Left kidney (tissue), 2 donors: ENCODE measurements around the gene PNPLA8. TPM values are rescaled to one million over a fixed set of nuclear protein-coding genes. Genes with fewer than 3 reads are reported as not detected.
A peak's percentile ranks its signal among the peaks of the same experiment; 100 is the strongest.
"Not testable (repeated sequence)": the region's sequence is repeated elsewhere in the genome, so short reads cannot be mapped to it uniquely, and the experiment has no call there.

ENCODE experiments used
- DNase-seq: peaks from one replicate; pipeline ENCODE4 v3.0.0-alpha.2; 2013
- polyA plus RNA-seq: library from polyadenylated mRNA; unstranded; fragments of 120-200 nt; gene quantifications from one replicate; pipeline ENCODE4 v1.2.1, GENCODE V29; 2013; ENCODE audit not compliant: insufficient read length

The PNPLA8 gene
- polyA plus RNA-seq, 1 donor, result 39.7 TPM

- no peak for DNase-seq
These were observed 9.8 kb upstream of the PNPLA8 start for GRCh38 chr7:108535744-108536143.

DNA sequence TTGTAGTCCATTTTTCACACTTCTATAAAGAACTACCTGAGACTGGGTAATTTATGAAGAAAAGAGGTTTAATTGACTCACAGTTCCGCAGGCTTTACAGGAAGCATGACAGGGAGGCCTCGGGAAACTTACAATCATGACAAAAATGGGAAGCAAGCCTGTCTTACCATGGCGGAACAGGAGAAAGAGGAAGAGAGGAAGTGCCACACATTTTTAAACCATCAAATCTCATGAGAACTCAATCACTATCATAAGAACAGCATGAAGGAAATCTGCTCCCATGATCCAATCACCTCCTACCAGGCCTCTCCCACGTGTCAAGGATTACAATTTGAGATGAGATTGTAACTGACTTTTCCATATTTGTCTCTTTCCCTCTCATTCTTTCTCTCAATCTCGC lies 9.3 kb upstream of the PNPLA8 start:
- DNase-seq, result no peak

- no peak for DNase-seq
These were observed 7.8 kb upstream of the PNPLA8 start for GRCh38 chr7:108533712-108534111.

DNA sequence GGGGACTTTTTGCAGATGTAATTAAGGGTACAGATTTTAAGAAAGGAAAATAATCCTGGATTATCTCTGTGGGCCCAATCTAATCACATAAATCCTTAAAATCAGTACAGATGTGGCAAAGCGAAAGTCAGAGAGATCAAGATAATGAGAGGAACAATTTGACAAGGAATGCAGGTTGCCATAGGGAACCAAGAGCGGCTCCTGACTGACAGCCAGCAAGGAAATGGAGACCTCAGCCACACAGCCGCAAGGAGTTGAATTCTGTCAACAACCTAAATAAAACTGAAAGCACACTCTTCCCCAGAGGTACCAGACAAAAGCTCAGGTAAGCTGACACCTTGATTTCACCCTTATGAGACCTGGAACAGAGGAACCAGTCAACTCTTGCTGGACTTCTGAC lies 3.4 kb upstream of the PNPLA8 start:
- DNase-seq, result no peak

GRCh38 chr7:108528183-108528712 lies 2.3 kb upstream of the PNPLA8 start:
- DNase-seq, result no peak

DNA sequence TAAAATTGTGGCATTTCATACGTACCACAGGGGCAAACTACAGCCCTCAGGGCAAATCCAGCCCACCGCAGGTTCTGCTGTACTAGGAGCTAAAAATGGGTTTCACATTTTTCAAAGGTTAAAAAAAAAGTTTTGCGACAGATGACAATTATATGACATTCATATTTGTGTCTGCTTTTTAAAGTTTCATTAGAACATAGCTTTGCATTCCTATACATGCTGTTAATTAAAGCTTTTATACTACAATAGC lies 758 bp upstream of the PNPLA8 start:
- no peak for DNase-seq

- DNase-seq, result no peak
These were observed 479 bp downstream of the PNPLA8 start for GRCh38 chr7:108525327-108525984.

- DNase-seq, result no peak
These were observed 3.2 kb downstream of the PNPLA8 start for GRCh38 chr7:108522780-108523179.

DNA sequence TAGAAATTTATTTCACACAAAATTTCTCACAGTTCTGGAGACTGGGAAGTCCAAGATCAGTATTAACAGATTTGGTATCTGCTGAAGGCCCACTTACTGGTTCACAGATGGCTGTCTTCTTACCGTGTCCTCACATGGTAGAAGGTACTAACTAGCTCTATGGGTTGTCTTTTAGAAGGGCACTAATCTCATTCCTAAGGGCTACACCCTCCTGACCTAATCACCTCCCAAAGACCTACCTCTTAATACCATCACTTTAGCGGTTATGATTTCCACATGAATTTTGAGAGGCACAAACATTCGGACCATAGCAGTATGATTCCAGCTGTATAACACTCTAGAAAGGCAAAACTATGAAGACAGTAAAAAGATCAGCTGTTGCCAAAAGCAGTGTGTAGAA lies 8.0 kb downstream of the PNPLA8 start:
- no peak for DNase-seq

GRCh38 chr7:108515630-108516029 lies 10.3 kb downstream of the PNPLA8 start:
- no peak for DNase-seq

- DNase-seq, result no peak
These were observed 10.9 kb downstream of the PNPLA8 start for GRCh38 chr7:108515013-108515412.

- DNase-seq, result no peak
These were observed 14.0 kb downstream of the PNPLA8 start for GRCh38 chr7:108511939-108512338.

DNA sequence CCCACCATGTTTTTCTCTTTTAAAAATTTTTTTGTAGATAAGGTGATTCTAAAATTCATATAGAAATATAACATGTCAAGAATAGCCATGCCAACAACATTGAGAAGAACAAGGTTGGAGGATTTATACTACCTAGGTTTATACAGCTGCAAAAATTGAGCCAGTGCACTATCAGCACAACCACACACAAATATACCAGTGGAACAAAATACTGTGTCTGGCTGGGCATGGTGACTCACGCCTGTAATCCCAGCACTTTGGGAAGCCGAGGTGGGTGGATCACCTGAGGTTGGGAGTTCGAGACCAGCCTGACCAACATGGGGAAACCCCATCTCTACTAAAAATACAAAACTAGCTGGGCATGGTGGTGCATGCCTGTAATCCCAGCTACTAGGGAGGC lies 21.4 kb downstream of the PNPLA8 start:
- not testable (repeated sequence) for DNase-seq

DNA sequence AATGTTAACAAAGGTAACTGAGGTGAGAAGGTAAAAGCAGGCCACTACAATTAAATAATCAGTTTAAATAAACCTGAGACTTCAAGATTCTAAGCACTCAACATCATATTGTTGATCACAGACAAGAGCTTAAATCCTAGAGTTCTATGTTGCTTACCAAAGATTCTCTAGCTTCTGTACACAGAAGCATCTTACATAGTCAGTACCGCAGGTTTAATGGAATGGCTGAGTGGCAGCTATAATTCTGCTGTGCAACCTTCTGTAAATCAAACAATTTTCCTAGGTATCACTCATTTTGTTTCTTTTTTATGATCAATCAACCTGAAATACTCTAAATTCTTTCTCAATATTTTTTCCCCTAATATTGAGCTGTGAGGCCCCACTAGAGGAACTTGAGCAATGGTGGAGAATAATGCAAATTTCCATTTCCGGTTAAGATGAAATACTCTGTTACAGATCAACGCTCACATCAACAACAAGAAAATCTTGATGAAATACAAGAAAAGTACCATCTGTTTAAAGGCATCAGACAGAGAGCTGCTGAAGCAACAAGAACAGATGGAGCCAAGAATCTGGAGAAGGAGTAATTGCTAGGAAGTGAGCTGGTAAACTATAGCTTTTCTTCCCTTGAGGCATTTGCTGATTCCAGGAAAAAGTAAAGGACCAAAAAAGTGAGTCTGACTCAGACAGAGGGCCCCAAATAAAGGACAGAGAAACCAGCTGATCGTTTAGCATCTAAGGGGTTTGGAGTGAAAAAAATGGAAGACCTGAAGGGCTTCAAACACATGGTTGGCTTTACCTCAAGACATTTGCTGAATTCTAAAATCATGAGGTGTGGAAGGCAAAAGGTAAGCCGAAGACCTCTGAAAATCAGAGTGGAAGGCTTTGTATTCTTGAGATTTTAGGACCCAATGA lies 22.6 kb downstream of the PNPLA8 start:
- no peak for DNase-seq

GRCh38 chr7:108499566-108499965 lies 26.4 kb downstream of the PNPLA8 start:
- no peak for DNase-seq

DNA sequence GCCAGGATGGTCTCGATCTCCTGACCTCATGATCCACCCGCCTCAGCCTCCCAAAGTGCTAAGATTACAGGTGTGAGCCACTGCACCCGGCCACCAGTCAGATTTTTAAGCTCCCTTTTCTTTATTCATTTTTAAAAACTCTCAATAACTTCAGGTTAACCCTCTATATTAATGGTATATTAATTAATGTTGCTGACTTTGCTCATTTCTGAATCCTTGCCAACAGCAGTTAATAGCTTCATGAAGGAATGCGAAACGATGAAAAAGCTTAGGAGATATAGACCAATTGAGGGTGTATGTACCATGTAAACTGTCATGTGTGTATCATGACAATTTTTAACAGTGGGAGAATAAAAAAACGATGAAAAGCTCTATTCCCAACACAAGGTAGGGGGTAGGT lies 27.5 kb downstream of the PNPLA8 start:
- DNase-seq, result no peak

- DNase-seq, result peak; percentile 37
These were observed 28.7 kb downstream of the PNPLA8 start for GRCh38 chr7:108497082-108497725.

DNA sequence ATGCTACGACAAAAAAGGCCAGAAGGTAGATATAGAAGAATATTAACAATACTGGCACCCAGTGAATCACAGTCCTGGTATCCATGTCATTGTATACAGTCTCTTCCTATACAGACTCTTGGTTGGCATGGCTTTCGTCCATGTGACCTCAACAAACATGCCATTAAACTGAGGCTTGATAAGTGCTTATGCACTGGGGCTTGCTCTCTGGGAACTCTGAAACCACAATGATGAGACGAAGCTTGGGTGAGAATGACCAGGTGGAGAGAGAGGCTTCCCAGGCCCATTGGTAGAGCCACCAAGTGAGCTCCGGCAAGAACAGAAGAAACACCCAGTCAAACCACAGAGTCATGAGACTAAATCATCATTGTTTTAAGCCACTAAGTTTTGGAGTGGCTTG lies 33.2 kb downstream of the PNPLA8 start:
- DNase-seq, result no peak

DNA sequence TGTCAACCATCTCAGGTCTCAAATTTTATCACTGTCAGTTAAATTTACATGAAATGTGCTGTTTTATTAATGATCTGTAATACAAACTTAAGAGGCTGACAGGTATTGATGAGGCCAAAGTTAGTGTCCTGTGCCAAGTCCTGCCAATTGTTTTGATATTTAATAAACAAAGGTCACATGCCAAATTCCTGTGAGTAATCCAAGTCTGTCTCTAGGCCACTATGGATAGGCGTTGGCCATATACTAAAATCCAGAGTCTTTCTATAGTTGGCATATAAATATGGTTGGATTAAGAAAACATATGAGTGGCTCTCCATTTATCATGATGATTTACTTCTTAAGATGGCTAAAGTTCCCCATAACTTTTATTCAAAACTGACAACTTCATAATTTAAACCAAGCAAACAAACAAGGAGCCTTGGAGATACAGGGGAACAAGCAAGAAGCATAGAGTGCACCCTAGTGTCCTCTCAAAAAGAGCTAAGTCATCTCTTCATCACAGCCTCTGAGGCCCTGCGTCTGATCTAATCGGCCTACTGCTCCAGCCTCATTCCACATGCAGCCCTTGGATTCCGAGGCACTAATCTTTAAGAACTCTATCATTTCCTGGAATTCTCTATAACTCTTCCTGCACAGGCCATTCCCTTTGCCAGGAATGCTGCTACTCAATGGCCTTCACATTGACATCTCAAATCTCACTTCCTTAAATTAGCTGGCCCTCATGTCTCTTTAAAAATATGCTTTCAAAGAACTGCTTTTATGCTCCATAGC lies 37.0 kb downstream of the PNPLA8 start:
- DNase-seq, result no peak

DNA sequence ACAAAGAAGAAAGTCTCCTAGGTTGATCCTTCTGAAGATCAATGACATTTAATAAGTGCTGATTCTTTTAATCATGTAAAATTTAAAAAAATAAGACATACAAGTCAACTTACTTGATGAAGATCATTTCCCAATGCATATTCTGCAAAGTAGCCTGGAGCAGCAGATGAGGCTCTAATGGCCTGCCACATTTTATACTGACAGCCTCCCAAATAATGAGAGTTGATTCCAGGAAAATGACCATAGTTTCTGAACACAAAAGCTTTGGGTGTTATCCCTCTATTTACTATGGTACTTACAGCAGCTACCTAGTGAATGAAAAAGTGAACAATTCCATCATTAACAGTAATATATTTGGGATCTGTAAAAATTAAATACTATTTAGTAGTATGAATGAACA lies 38.3 kb downstream of the PNPLA8 start:
- no peak for DNase-seq

DNA sequence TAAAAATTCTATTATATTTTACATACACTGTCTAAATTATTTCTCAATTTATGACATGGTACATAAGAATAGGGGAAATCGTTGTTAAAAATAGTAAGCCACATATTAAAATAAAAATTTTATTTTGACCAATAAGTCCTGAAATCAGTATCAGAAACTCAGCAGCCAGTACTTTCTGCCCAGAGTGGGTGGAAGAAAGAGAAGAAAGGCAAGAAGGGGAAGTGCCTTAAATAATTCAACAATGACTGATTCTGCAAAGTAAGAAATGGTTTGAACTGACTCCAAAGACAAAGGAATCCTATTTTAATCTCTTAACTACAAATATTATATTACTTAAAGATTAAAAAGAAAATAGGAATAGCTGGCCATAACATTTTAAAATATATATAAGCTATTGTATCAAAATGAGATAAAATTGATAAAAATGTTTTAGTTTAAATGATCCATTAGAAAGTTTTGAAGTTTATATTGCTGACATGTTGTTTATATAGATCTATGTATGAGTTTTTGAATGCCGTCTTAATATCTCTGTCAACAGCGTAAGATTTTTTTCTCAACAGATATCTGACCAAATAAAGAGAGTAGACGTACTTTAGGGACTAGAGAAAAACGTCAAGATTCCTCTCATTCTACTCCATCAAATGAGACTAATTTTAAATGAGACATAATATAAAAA lies 39.5 kb downstream of the PNPLA8 start:
- no peak for DNase-seq

DNA sequence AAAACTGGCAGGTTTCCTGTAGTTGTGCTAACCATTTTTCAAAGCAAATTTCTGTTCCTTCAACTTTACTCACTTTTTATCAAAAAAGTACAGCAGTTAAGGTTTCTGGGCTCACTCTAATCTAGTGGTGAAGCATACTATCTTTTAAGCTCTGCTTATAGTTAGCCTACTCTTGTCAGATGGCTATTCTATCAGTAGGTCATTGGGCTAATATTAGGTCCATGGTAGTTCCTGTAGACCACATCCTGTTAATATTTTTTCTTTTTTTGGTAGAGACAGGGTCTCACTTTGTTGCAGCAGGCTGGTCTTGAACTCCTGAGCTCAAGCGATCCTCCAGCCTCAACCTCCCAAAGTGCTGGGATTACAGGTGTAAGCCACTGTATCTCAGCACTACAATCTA lies 41.8 kb downstream of the PNPLA8 start:
- no peak for DNase-seq
